Esophagus squamous epithelium (tissue), 4 donors: Measurements from ENCODE around the gene KIF6.

Experiments used
- CTCF ChIP-seq, 6 experiments: fragments of 450-650 bp in 4 of 6; fragments of 200-600 bp in 2 of 6; sonication (generic) in 2 of 6; IDR thresholded peaks; one replicate each; pipeline ENCODE4 v1.5.1; 2016 to 2019; ENCODE audit warnings: antibody characterized with exemption in 6 of 6, mild to moderate bottlenecking in 4 of 6, moderate library complexity in 4 of 6
- POLR2A ChIP-seq, 4 donors: fragments of 450-650 bp; IDR thresholded peaks; one replicate each; pipeline ENCODE4 v1.6.1; 2017; ENCODE audit warnings: antibody characterized with exemption in 4 of 4, mild to moderate bottlenecking in 4 of 4, moderate library complexity in 3 of 4

GRCh38 chr6:39669207-39669972 lies 55.8 kb downstream of the KIF6 start:
- TF ChIP-seq POLR2A (IDR thresholded peaks at IDR 0.05), result no peak
- TF ChIP-seq CTCF (IDR thresholded peaks at IDR 0.05), result no peak
